Brain microvascular endothelial cell (primary cell): ENCODE data around the gene PRDM16.
A peak's percentile ranks its signal among the peaks of the same experiment; 100 is the strongest.

Experiments
- DNase-seq: peaks from one replicate; pipeline ENCODE4 v3.0.0-alpha.2; 2020
- H3K27ac ChIP-seq: fragments of 250-450 bp; sonication (Bioruptor Pico); 2 replicates; pipeline ENCODE4 v1.5.1; 2020; ENCODE audit warnings: mild to moderate bottlenecking, moderate library complexity
- H3K27me3 ChIP-seq: fragments of 250-450 bp; sonication (Bioruptor Pico); replicated peaks from 2 replicates; pipeline ENCODE4 v1.5.1; 2020; ENCODE audit warnings: mild to moderate bottlenecking
- H3K36me3 ChIP-seq: fragments of 250-450 bp; sonication (Bioruptor Pico); replicated peaks from 2 replicates; pipeline ENCODE4 v1.5.1; 2020; ENCODE audit warnings: mild to moderate bottlenecking
- H3K4me3 ChIP-seq: 2 replicates; pipeline ENCODE4 v1.5.1; 2011; ENCODE audit warnings: low read depth, mild to moderate bottlenecking, control low read depth, low read length, moderate library complexity
- CTCF ChIP-seq: IDR thresholded peaks from 2 replicates; pipeline ENCODE4 v1.5.1; 2011; ENCODE audit warnings: low read depth, mild to moderate bottlenecking, moderate library complexity, low read length, control low read depth, inconsistent platforms; ENCODE audit errors: missing control alignments
- in situ Hi-C: cut with HindIII; loops from 2 replicates; pipeline ENCODE4 v1.10.0; 2017; ENCODE audit warnings: low sequenced_read_pairs, low pct_ligation_motif_present

PRDM16 gene

DNA sequence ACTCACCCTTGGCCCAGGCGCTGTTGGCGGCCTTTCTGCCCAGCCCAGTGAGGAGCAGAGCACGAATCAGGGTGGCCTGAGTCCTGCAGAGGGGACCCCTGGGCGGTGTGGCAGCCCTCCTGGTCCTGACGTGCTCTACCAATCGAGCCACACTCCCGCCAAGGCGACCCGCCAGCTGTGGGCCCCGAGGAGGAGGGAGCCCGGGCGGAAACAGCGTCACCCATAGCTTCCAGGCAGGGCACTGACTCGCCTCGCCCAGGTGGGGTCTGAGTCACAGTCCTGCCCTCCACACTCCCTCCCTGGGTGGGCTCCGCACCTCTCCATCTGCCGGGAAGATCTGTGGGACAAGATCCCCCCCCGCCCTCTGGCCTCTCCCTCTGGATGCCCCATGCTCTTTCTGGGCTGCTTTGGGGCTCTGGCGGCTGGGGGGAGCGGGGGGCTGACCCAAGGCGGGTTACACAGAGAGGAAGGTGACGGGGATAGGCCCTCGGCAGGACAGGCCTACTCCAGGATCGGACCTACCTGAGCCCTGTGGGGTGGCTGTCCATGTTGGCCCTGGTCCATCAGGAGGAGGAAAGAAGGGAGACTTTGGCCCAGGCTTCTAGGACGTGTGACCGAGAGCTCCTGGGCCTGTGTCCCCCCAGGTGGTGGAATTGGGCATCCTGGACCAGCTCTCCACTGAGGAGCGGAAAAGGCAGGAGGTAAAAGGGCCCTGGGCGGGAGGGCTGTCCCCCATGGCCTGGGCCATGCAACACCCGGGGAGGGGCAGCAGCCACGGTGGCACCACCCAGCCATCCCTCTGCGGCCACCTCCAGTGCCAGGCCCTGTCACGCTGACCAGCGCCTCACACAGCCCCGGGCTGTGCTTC is 399.5 kb downstream of the PRDM16 start:
- in situ Hi-C loops, result no loop called here
- DNase-seq, result no peak
- Histone ChIP-seq H3K27ac (no peak overlapping the region), H3K27me3 (no peaks in the 10 kb centered on the region), H3K36me3 (no peaks in the 10 kb centered on the region), H3K4me3 (no peak overlapping the region)
- TF ChIP-seq CTCF, result no peak

DNA sequence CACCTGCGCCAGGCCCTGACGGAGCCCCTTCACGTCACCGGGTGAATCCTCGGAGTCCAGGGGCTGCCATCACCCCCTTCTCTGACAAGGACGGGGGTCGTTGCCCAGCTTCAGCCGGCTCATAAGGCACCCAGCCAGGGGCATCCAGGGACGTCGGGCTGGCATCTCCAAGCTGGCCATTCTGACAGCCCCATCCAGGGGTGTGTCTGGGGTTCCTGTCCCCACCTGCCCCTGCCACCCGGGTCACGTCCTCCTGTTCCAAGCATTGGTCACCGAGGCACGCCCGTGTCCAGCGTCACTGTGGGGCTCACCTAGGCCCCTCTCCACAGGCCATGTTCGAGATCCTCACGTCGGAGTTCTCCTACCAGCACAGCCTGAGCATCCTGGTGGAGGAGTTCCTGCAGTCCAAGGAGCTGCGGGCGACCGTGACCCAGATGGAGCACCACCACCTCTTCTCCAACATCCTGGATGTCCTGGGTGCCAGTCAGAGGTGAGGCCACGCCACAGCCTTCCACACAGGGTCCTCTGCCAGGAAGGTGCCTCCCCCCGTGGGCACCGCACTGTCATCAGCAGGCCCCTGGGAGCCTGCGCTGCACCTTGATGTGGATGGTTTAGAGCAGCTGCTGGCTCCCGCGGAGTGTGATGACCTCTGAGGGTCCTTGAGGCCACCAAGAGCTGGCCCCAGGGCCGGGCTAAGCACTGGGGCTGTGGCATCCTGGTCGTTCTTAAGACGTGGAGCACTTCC is 400.3 kb downstream of the PRDM16 start:
- in situ Hi-C loops, result no loop called here
- Histone ChIP-seq H3K4me3 (no peak overlapping the region), H3K36me3 (no peaks in the 10 kb centered on the region), H3K27ac (no peak overlapping the region), H3K27me3 (no peaks in the 10 kb centered on the region)
- TF ChIP-seq CTCF, result no peak
- DNase-seq, result no peak

DNA sequence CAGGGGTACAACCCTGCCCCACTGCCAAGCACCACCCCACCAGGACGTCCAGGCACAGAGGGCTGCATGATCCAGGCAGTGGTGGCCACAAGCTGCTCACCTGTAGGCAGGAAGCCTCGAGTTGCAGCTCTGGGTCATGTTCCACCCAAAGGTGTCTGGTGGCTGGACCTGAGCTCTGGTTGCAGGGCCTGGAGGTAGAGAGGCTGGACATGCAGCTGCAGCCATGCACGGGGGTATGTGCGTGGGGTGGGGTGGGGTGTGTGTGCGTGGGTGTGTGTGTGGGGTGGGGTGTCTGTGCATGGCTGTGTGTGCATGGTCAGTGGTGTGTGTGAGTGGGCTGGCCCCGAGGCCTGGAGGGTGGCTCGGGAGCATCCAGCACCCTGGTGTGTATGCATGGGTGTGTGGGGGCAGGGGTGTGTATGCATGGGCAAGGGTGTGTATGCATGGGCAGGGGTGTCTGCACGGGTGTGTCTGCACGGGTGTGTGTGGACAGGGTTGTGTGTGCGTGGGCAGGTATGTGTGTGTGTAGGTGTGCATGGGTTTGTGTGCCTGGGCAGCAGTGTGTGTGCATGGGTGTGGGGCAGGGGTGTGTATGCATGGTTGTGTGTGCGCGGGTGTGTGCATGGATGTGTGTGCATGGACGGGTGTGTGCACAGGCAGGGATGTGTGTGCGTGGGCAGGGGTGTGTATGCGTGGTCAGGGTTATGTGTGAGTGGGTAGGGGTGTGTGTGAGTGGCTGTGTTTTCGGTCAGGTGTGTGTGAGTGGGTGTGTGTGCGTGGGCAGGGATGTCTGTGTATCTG is 401.0 kb downstream of the PRDM16 start:
- Histone ChIP-seq H3K27ac (no peak overlapping the region), H3K27me3 (no peaks in the 10 kb centered on the region), H3K36me3 (no peaks in the 10 kb centered on the region), H3K4me3 (no peak overlapping the region)
- TF ChIP-seq CTCF, result no peak
- in situ Hi-C loops, result no loop called here
- no peak for DNase-seq

GRCh38 chr1:3470650-3471355 is 401.8 kb downstream of the PRDM16 start:
- no peak for DNase-seq
- in situ Hi-C loops, result no loop called here
- Histone ChIP-seq H3K4me3 (no peak overlapping the region), H3K27ac (peak overlapping the region; percentile 40), H3K36me3 (no peaks in the 10 kb centered on the region), H3K27me3 (no peaks in the 10 kb centered on the region)
- TF ChIP-seq CTCF, result no peak

GRCh38 chr1:3471356-3472087 is 402.5 kb downstream of the PRDM16 start:
- in situ Hi-C loops, result no loop called here
- H3K4me3 ChIP-seq, result no peak overlapping the region
- no peaks in the 10 kb centered on the region for H3K36me3 ChIP-seq
- H3K27ac ChIP-seq, result peak overlapping the region; percentile 40
- peak; percentile 69 for DNase-seq
- TF ChIP-seq CTCF, result peak; percentile 75
- H3K27me3 ChIP-seq, result no peaks in the 10 kb centered on the region
